ENCODE measurements around the gene SPINT3.

The SPINT3 gene

GRCh38 chr20:45515147-45515913 lies at the start of gene SPINT3:
SPINT3 (minus strand) TSS chr20:45515622; CDS start chr20:45515608, 14 bp downstream.
- in situ Hi-C loops (cut with MboI; ENCODE audit: low sequenced_read_pairs): no loop called here
- no peak for DNase-seq (ENCODE audit: low spot score in 2 of 2)
- H3K27me3 ChIP-seq (ENCODE audit: low read depth): peaks cover 2% of the 10 kb centered on the region; the same call in 1 of the 2 replicates
- H3K36me3 ChIP-seq (replicated peaks): no peaks in the 10 kb centered on the region
- no peaks in the 10 kb centered on the region for H3K9me3 ChIP-seq
- H3K4me1 ChIP-seq: no peaks in the 10 kb centered on the region
- no peak within 1 kb of the TSS for H3K4me3 ChIP-seq

GRCh38 chr20:45564760-45565276 lies 49.4 kb upstream of the SPINT3 start:
- Histone ChIP-seq H3K27me3 (ENCODE audit: low read depth) (peaks cover 19% of the 10 kb centered on the region), H3K9me3 (no peaks in the 10 kb centered on the region), H3K36me3 (replicated peaks) (no peaks in the 10 kb centered on the region), H3K4me1 (no peaks in the 10 kb centered on the region), H3K4me3 (no peak overlapping the region)
- DNase-seq (ENCODE audit: low spot score in 2 of 2): no peak
- in situ Hi-C loops (cut with MboI; ENCODE audit: low sequenced_read_pairs): no loop called here

- Histone ChIP-seq H3K27me3 (ENCODE audit: low read depth) (peaks cover 3% of the 10 kb centered on the region; the same call in 1 of the 2 replicates), H3K36me3 (replicated peaks) (no peaks in the 10 kb centered on the region), H3K9me3 (no peaks in the 10 kb centered on the region), H3K4me1 (no peaks in the 10 kb centered on the region), H3K4me3 (no peak overlapping the region)
- in situ Hi-C loops (cut with MboI; ENCODE audit: low sequenced_read_pairs): no loop called here
- DNase-seq (ENCODE audit: low spot score in 2 of 2): no peak
These were observed 39.8 kb upstream of the SPINT3 start for GRCh38 chr20:45555198-45555597.

GRCh38 chr20:45552456-45552855 lies 37.0 kb upstream of the SPINT3 start:
- peaks cover 6% of the 10 kb centered on the region for H3K27me3 ChIP-seq (ENCODE audit: low read depth)
- no peak for DNase-seq (ENCODE audit: low spot score in 2 of 2)
- no peaks in the 10 kb centered on the region for H3K36me3 ChIP-seq (replicated peaks)
- H3K4me3 ChIP-seq: no peak overlapping the region
- in situ Hi-C loops (cut with MboI; ENCODE audit: low sequenced_read_pairs): no loop called here
- no peaks in the 10 kb centered on the region for H3K9me3 ChIP-seq
- no peaks in the 10 kb centered on the region for H3K4me1 ChIP-seq

GRCh38 chr20:45550765-45551164 lies 35.3 kb upstream of the SPINT3 start:
- in situ Hi-C loops (cut with MboI; ENCODE audit: low sequenced_read_pairs): no loop called here
- DNase-seq (ENCODE audit: low spot score in 2 of 2): no peak
- peaks cover 14% of the 10 kb centered on the region for H3K27me3 ChIP-seq (ENCODE audit: low read depth)
- no peak overlapping the region for H3K4me3 ChIP-seq
- no peaks in the 10 kb centered on the region for H3K4me1 ChIP-seq
- no peaks in the 10 kb centered on the region for H3K36me3 ChIP-seq (replicated peaks)
- no peaks in the 10 kb centered on the region for H3K9me3 ChIP-seq

- no peaks in the 10 kb centered on the region for H3K36me3 ChIP-seq (replicated peaks)
- DNase-seq (ENCODE audit: low spot score in 2 of 2): no peak
- no peak overlapping the region for H3K4me3 ChIP-seq
- in situ Hi-C loops (cut with MboI; ENCODE audit: low sequenced_read_pairs): no loop called here
- H3K9me3 ChIP-seq: no peaks in the 10 kb centered on the region
- no peaks in the 10 kb centered on the region for H3K4me1 ChIP-seq
- peaks cover 20% of the 10 kb centered on the region for H3K27me3 ChIP-seq (ENCODE audit: low read depth)
These were observed 33.0 kb upstream of the SPINT3 start for GRCh38 chr20:45548410-45548809.

GRCh38 chr20:45547206-45547770 lies 31.9 kb upstream of the SPINT3 start, which contains the start of gene EPPIN:
EPPIN (minus strand) TSS chr20:45547401; CDS start chr20:45547357, 44 bp downstream.
- Histone ChIP-seq H3K4me1 (no peaks in the 10 kb centered on the region), H3K9me3 (no peaks in the 10 kb centered on the region), H3K4me3 (no peak within 1 kb of the TSS), H3K36me3 (replicated peaks) (no peaks in the 10 kb centered on the region), H3K27me3 (ENCODE audit: low read depth) (peaks cover 28% of the 10 kb centered on the region)
- no peak for DNase-seq (ENCODE audit: low spot score in 2 of 2)
- in situ Hi-C loops (cut with MboI; ENCODE audit: low sequenced_read_pairs): no loop called here

GRCh38 chr20:45545754-45546453 lies 30.5 kb upstream of the SPINT3 start:
- in situ Hi-C loops (cut with MboI; ENCODE audit: low sequenced_read_pairs): no loop called here
- Histone ChIP-seq H3K4me3 (no peak overlapping the region), H3K9me3 (no peaks in the 10 kb centered on the region), H3K27me3 (ENCODE audit: low read depth) (peaks cover 36% of the 10 kb centered on the region), H3K36me3 (replicated peaks) (no peaks in the 10 kb centered on the region), H3K4me1 (no peaks in the 10 kb centered on the region)
- peak; percentile 8 to 55 for DNase-seq (ENCODE audit: low spot score in 2 of 2)

GRCh38 chr20:45545351-45545750 lies 29.9 kb upstream of the SPINT3 start:
- in situ Hi-C loops (cut with MboI; ENCODE audit: low sequenced_read_pairs): no loop called here
- no peaks in the 10 kb centered on the region for H3K9me3 ChIP-seq
- DNase-seq (ENCODE audit: low spot score in 2 of 2): no peak
- H3K4me3 ChIP-seq: no peak overlapping the region
- no peaks in the 10 kb centered on the region for H3K36me3 ChIP-seq (replicated peaks)
- H3K27me3 ChIP-seq (ENCODE audit: low read depth): peaks cover 41% of the 10 kb centered on the region
- no peaks in the 10 kb centered on the region for H3K4me1 ChIP-seq

GRCh38 chr20:45539382-45539781 lies 24.0 kb upstream of the SPINT3 start, which contains the start of gene WFDC6:
WFDC6 (minus strand) TSS chr20:45539482; CDS start chr20:45539407, 75 bp downstream.
- H3K9me3 ChIP-seq: no peaks in the 10 kb centered on the region
- no peak within 1 kb of the TSS for H3K4me3 ChIP-seq
- DNase-seq (ENCODE audit: low spot score in 2 of 2): no peak
- peaks cover 73% of the 10 kb centered on the region for H3K27me3 ChIP-seq (ENCODE audit: low read depth)
- H3K36me3 ChIP-seq (replicated peaks): no peaks in the 10 kb centered on the region
- H3K4me1 ChIP-seq: peaks cover 4% of the 10 kb centered on the region
- in situ Hi-C loops (cut with MboI; ENCODE audit: low sequenced_read_pairs): no loop called here

GRCh38 chr20:45538209-45538799 lies 22.9 kb upstream of the SPINT3 start:
- no peak overlapping the region for H3K4me3 ChIP-seq
- DNase-seq (ENCODE audit: low spot score in 2 of 2): peak; percentile 75 to 77
- peaks cover 67% of the 10 kb centered on the region for H3K27me3 ChIP-seq (ENCODE audit: low read depth)
- peaks cover 4% of the 10 kb centered on the region for H3K4me1 ChIP-seq
- in situ Hi-C loops (cut with MboI; ENCODE audit: low sequenced_read_pairs): no loop called here
- no peaks in the 10 kb centered on the region for H3K36me3 ChIP-seq (replicated peaks)
- no peaks in the 10 kb centered on the region for H3K9me3 ChIP-seq

- no peak for DNase-seq (ENCODE audit: low spot score in 2 of 2)
- in situ Hi-C loops (cut with MboI; ENCODE audit: low sequenced_read_pairs): no loop called here
- no peaks in the 10 kb centered on the region for H3K9me3 ChIP-seq
- H3K4me1 ChIP-seq: no peaks in the 10 kb centered on the region
- no peaks in the 10 kb centered on the region for H3K36me3 ChIP-seq (replicated peaks)
- H3K27me3 ChIP-seq (ENCODE audit: low read depth): peaks cover 17% of the 10 kb centered on the region
- no peak overlapping the region for H3K4me3 ChIP-seq
These were observed 11.9 kb upstream of the SPINT3 start for GRCh38 chr20:45527294-45527693.

- in situ Hi-C loops (cut with MboI; ENCODE audit: low sequenced_read_pairs): no loop called here
- no peaks in the 10 kb centered on the region for H3K36me3 ChIP-seq (replicated peaks)
- peaks cover 20% of the 10 kb centered on the region for H3K27me3 ChIP-seq (ENCODE audit: low read depth)
- no peak for DNase-seq (ENCODE audit: low spot score in 2 of 2)
- no peaks in the 10 kb centered on the region for H3K9me3 ChIP-seq
- H3K4me3 ChIP-seq: no peak overlapping the region
- no peaks in the 10 kb centered on the region for H3K4me1 ChIP-seq
These were observed 8.4 kb upstream of the SPINT3 start for GRCh38 chr20:45523821-45524220.
